ENCODE measurements around the gene UTP14A. TPM values are rescaled to one million over a fixed set of nuclear protein-coding genes. Genes with fewer than 3 reads are reported as not detected.

UTP14A gene
- total and polyA plus RNA-seq, 2 donors (not counting 1 experiment from before 2014, with no cell fraction given), result 6.0 to 21.5 TPM

DNA sequence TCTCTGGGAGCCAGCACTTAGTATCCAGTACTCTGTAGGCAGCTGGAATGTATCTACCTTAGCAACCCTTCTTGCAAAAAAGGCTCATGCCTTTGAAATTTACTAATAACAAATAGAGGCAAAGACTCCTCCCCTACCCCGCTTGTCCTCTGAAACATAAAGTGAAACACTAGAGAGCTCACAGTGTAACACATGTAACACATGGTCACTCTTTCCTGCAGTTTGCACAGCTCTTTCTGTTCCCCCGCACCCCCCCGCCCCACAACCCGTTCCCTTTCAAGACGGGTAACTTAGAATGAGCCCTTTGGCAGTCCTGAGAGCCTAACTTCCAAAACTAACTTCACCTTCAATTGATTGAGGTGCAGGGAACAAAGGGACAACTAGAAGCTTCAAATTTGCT lies 70.5 kb downstream of the UTP14A start:
- Histone ChIP-seq H3K36me3 (replicated peaks in 1 of 2; ENCODE audit: control extremely low read depth in 1 of 2, control insufficient read depth in 1 of 2, extremely low read depth in 1 of 2, insufficient read depth in 2 of 2, low read length in 1 of 2) (no peaks in the 10 kb centered on the region), H2AFZ (ENCODE audit: insufficient read depth, low read depth, low read length, poor library complexity, severe bottlenecking) (no peak overlapping the region), H4K20me1 (ENCODE audit: control insufficient read depth, insufficient read depth, low read length, poor library complexity, severe bottlenecking) (no peaks in the 10 kb centered on the region), H3K27me3 (replicated peaks in 1 of 4; ENCODE audit: control extremely low read depth in 1 of 4, control insufficient read depth in 3 of 4, insufficient read depth in 4 of 4, low read length in 3 of 4) (no peaks in the 10 kb centered on the region), H3K9me3 (ENCODE audit: control extremely low read depth in 1 of 3, control insufficient read depth in 2 of 3, insufficient read depth in 1 of 3, low read length in 2 of 3) (no peaks in the 10 kb centered on the region), H3K9ac (ENCODE audit: low read length) (no peak overlapping the region), H3K4me2 (replicated peaks; ENCODE audit: low read depth, low read length, poor library complexity, severe bottlenecking) (no peak overlapping the region), H3K79me2 (ENCODE audit: control insufficient read depth, insufficient read depth, low read length) (no peaks in the 10 kb centered on the region), H3K27ac (ENCODE audit: low read length in 2 of 2) (no peak overlapping the region), H3K4me1 (ENCODE audit: control insufficient read depth in 2 of 2, insufficient read depth in 2 of 2, low read length in 2 of 2) (peaks cover 0 to 5% of the 10 kb centered on the region in 2 donors), H3K4me3 (ENCODE audit: control extremely low read depth in 1 of 5, extremely low read depth in 1 of 5, insufficient read depth in 1 of 5, low read depth in 2 of 5, low read length in 4 of 5) (no peak overlapping the region)
- H3K27ac Mint-ChIP-seq, result no peak overlapping the region
- DNase-seq (no peak), ATAC-seq (ENCODE audit: low read depth) (no peak)
- ChIA-PET CTCF (interaction anchor here (1.0 to 1.7 kb wide), 2 partner anchors 51 to 54 kb away, joined by 3 to 4 read pairs; no protein-coding TSS in a partner anchor), POLR2A (no interaction called here)
- H3K4me3 Mint-ChIP-seq, result no peak overlapping the region
- TF ChIP-seq, protein P1, sequence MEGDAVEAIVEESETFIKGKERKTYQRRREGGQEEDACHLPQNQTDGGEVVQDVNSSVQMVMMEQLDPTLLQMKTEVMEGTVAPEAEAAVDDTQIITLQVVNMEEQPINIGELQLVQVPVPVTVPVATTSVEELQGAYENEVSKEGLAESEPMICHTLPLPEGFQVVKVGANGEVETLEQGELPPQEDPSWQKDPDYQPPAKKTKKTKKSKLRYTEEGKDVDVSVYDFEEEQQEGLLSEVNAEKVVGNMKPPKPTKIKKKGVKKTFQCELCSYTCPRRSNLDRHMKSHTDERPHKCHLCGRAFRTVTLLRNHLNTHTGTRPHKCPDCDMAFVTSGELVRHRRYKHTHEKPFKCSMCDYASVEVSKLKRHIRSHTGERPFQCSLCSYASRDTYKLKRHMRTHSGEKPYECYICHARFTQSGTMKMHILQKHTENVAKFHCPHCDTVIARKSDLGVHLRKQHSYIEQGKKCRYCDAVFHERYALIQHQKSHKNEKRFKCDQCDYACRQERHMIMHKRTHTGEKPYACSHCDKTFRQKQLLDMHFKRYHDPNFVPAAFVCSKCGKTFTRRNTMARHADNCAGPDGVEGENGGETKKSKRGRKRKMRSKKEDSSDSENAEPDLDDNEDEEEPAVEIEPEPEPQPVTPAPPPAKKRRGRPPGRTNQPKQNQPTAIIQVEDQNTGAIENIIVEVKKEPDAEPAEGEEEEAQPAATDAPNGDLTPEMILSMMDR (IDR thresholded peaks at IDR 0.05), result no peak
- TF ChIP-seq EZH2 (IDR thresholded peaks at IDR 0.05; ENCODE audit: borderline replicate concordance, insufficient read depth, low read depth, low read length, poor library complexity, severe bottlenecking), result no peak
- no peaks in the 10 kb centered on the region for H3K9me3 Mint-ChIP-seq (ENCODE audit: insufficient read depth)
- H3K27me3 Mint-ChIP-seq, result peaks cover 2% of the 10 kb centered on the region
- intact Hi-C loops (cut with micrococcal nuclease), result no loop called here
- peaks cover 4% of the 10 kb centered on the region for H3K4me1 Mint-ChIP-seq
- 20% methylated on average over 1 of the region's 5 CpGs for WGBS (ENCODE audit: insufficient coverage)

Other genes with a start within 250 kb of the UTP14A start
- 0.29 TPM in 1 of 2 replicates, not detected in the other for gene XPNPEP2, start 167.2 kb upstream of the UTP14A start, total RNA-seq
- gene XPNPEP2, start 167.2 kb upstream of the UTP14A start, polyA plus RNA-seq, result 0.14 and 0.31 TPM in 2 replicates
- gene SASH3, start 126.2 kb upstream of the UTP14A start, total RNA-seq, result 240 and 264 TPM in 2 replicates
- 224 and 291 TPM in 2 replicates for gene SASH3, start 126.2 kb upstream of the UTP14A start, polyA plus RNA-seq
- 4.5 and 6.1 TPM in 2 replicates for gene ZDHHC9, start 62.3 kb upstream of the UTP14A start, total RNA-seq
- gene ZDHHC9, start 62.3 kb upstream of the UTP14A start, polyA plus RNA-seq, result 1.3 and 2.4 TPM in 2 replicates
- gene BCORL1, start 76.5 kb downstream of the UTP14A start, total RNA-seq, result 14.3 and 14.4 TPM in 2 replicates
- 1.8 and 1.9 TPM in 2 replicates for gene BCORL1, start 76.5 kb downstream of the UTP14A start, polyA plus RNA-seq
- 26.3 and 26.5 TPM in 2 replicates for gene ELF4, start 204.3 kb downstream of the UTP14A start, total RNA-seq
- gene ELF4, start 204.3 kb downstream of the UTP14A start, polyA plus RNA-seq, result 24.7 and 25.1 TPM in 2 replicates

All from B cell (primary cell).